Measurements from ENCODE around the gene ZDHHC12. TPM values are rescaled to one million over a fixed set of nuclear protein-coding genes. Genes with fewer than 3 reads are reported as not detected.

ZDHHC12 gene
- total and polyA plus RNA-seq, 2 of the 13 experiments (the other 11 are each of a cell fraction or from before 2014, with no cell fraction given) = 25.4 to 28.0 TPM

DNA sequence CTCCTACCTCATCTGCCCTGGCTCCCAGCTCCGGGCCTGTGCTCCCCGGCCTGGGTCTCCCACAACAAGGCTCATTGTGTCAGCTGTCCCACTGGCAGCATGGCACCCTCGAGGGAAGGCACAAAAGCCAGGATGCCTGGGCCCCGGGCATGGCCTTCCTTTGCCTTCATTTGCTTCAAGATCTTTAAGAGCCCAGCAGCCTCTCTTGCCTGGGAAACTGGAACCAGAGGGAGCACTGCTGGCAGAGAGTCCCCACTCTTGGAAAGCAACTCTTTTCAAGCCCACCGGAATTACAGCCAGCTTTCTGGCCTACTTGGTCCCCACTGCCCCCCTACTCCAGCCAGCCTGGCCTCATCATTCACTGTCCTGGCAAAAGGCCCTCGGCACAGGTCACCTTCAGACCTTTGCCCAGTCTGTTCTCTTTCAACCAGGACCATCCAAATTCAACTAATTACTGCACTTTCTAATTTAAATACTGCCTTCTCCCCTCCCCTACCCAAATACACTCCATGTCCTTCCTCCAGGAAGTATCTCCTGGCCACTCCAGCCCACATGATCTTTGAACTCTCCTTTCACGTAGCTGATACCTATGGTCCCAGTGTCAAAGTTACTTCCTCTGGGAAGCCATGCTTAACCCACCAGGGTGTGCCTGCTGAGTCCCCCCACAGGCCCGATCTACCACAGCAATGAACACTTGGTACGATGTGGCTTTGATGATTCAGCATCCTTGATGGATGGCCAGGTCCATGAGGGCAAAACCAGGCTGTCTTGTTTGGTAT is 38.9 kb upstream of the ZDHHC12 start (continued):
- TF ChIP-seq, protein P1, sequence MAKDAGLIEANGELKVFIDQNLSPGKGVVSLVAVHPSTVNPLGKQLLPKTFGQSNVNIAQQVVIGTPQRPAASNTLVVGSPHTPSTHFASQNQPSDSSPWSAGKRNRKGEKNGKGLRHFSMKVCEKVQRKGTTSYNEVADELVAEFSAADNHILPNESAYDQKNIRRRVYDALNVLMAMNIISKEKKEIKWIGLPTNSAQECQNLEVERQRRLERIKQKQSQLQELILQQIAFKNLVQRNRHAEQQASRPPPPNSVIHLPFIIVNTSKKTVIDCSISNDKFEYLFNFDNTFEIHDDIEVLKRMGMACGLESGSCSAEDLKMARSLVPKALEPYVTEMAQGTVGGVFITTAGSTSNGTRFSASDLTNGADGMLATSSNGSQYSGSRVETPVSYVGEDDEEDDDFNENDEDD (CRISPR knock-in tag; IDR thresholded peaks at IDR 0.05; ENCODE audit: borderline replicate concordance) = no peak
- TF ChIP-seq BHLHE40 (IDR thresholded peaks at IDR 0.05; ENCODE audit: low read length) (no peak), POGZ (CRISPR knock-in tag; IDR thresholded peaks at IDR 0.05) (0 out of 2 replicates have a peak, but pooled peaks have one; percentile 23), ZNF775 (CRISPR knock-in tag; IDR thresholded peaks at IDR 0.05; ENCODE audit: borderline replicate concordance) (no peak), HOXA3 (CRISPR knock-in tag; IDR thresholded peaks at IDR 0.05) (peak; percentile 66), MATR3 (CRISPR knock-in tag; IDR thresholded peaks at IDR 0.05) (no peak), NCOR1 (IDR thresholded peaks at IDR 0.05; ENCODE audit: borderline replicate concordance, low read length) (peak; percentile 66; the same call in 1 of the 2 replicates), ZNF788 (CRISPR knock-in tag; IDR thresholded peaks at IDR 0.05; ENCODE audit: borderline replicate concordance) (no peak), HIVEP1 (CRISPR knock-in tag; IDR thresholded peaks at IDR 0.05) (no peak), TCF12 (IDR thresholded peaks at IDR 0.05) (no peak), TCF12 (CRISPR knock-in tag; IDR thresholded peaks at IDR 0.05) (no peak), TCF7 (IDR thresholded peaks at IDR 0.05; ENCODE audit: low read depth) (no peak), TARDBP (CRISPR knock-in tag; IDR thresholded peaks at IDR 0.05) (no peak), TEAD2 (CRISPR knock-in tag; IDR thresholded peaks at IDR 0.05) (no peak), MIXL1 (CRISPR knock-in tag; IDR thresholded peaks at IDR 0.05) (peak; percentile 47), ELF1 (CRISPR knock-in tag; IDR thresholded peaks at IDR 0.05) (peak; percentile 69)
- TF ChIP-seq, protein P2, sequence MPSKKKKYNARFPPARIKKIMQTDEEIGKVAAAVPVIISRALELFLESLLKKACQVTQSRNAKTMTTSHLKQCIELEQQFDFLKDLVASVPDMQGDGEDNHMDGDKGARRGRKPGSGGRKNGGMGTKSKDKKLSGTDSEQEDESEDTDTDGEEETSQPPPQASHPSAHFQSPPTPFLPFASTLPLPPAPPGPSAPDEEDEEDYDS (CRISPR knock-in tag; IDR thresholded peaks at IDR 0.05) = 0 out of 2 replicates have a peak, but pooled peaks have one; percentile 13
- TF ChIP-seq, protein P3, sequence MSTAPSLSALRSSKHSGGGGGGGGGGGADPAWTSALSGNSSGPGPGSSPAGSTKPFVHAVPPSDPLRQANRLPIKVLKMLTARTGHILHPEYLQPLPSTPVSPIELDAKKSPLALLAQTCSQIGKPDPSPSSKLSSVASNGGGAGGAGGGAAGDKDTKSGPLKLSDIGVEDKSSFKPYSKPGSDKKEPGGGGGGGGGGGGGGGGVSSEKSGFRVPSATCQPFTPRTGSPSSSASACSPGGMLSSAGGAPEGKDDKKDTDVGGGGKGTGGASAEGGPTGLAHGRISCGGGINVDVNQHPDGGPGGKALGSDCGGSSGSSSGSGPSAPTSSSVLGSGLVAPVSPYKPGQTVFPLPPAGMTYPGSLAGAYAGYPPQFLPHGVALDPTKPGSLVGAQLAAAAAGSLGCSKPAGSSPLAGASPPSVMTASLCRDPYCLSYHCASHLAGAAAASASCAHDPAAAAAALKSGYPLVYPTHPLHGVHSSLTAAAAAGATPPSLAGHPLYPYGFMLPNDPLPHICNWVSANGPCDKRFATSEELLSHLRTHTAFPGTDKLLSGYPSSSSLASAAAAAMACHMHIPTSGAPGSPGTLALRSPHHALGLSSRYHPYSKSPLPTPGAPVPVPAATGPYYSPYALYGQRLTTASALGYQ (CRISPR knock-in tag; IDR thresholded peaks at IDR 0.05) = no peak
- TF ChIP-seq, protein P4, sequence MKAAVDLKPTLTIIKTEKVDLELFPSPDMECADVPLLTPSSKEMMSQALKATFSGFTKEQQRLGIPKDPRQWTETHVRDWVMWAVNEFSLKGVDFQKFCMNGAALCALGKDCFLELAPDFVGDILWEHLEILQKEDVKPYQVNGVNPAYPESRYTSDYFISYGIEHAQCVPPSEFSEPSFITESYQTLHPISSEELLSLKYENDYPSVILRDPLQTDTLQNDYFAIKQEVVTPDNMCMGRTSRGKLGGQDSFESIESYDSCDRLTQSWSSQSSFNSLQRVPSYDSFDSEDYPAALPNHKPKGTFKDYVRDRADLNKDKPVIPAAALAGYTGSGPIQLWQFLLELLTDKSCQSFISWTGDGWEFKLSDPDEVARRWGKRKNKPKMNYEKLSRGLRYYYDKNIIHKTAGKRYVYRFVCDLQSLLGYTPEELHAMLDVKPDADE (CRISPR knock-in tag; IDR thresholded peaks at IDR 0.05) = no peak
- TF ChIP-seq, protein P5, sequence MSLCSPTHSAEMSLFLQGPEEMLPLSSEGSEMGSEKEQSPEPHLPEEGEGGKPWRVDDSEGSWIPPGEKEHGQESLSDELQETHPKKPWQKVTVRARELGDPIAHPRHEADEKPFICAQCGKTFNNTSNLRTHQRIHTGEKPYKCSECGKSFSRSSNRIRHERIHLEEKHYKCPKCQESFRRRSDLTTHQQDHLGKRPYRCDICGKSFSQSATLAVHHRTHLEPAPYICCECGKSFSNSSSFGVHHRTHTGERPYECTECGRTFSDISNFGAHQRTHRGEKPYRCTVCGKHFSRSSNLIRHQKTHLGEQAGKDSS (CRISPR knock-in tag; IDR thresholded peaks at IDR 0.05; ENCODE audit: borderline replicate concordance, low read depth) = no peak
- TF ChIP-seq, protein P6, sequence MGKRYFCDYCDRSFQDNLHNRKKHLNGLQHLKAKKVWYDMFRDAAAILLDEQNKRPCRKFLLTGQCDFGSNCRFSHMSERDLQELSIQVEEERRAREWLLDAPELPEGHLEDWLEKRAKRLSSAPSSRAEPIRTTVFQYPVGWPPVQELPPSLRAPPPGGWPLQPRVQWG (CRISPR knock-in tag; IDR thresholded peaks at IDR 0.05; ENCODE audit: borderline replicate concordance, low read depth) = no peak
- TF ChIP-seq, protein P7, sequence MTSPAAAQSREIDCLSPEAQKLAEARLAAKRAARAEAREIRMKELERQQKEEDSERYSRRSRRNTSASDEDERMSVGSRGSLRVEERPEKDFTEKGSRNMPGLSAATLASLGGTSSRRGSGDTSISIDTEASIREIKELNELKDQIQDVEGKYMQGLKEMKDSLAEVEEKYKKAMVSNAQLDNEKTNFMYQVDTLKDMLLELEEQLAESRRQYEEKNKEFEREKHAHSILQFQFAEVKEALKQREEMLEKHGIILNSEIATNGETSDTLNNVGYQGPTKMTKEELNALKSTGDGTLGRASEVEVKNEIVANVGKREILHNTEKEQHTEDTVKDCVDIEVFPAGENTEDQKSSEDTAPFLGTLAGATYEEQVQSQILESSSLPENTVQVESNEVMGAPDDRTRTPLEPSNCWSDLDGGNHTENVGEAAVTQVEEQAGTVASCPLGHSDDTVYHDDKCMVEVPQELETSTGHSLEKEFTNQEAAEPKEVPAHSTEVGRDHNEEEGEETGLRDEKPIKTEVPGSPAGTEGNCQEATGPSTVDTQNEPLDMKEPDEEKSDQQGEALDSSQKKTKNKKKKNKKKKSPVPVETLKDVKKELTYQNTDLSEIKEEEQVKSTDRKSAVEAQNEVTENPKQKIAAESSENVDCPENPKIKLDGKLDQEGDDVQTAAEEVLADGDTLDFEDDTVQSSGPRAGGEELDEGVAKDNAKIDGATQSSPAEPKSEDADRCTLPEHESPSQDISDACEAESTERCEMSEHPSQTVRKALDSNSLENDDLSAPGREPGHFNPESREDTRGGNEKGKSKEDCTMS (CRISPR knock-in tag; conservative IDR thresholded peaks at IDR 0.05) = no peak

All from HepG2 (cell line).